Thyroid gland (tissue), 4 donors: ENCODE results near the gene ABCA4. TPM values are rescaled to one million over a fixed set of nuclear protein-coding genes. Genes with fewer than 3 reads are reported as not detected.

Experiments used
- DNase-seq, 2 donors: peaks; one replicate each; pipeline ENCODE4 v3.0.0-alpha.2; 2019
- H3K27ac ChIP-seq, 3 donors: fragments of 200-600 bp; sonication (generic); 1 replicate in 2 of 3; 2 replicates in 1 of 3; pipeline ENCODE4 v1.5.1; 2016 to 2019; ENCODE audit warnings: mild to moderate bottlenecking in 1 of 3, moderate library complexity in 1 of 3
- H3K27me3 ChIP-seq: fragments of 200-600 bp; sonication (generic); one replicate; pipeline ENCODE4 v1.5.1; 2019
- H3K36me3 ChIP-seq, 2 donors: fragments of 200-600 bp; sonication (generic); one replicate each; pipeline ENCODE4 v1.5.1; 2016 to 2019
- H3K4me1 ChIP-seq, 2 donors: fragments of 200-600 bp; sonication (generic); one replicate each; pipeline ENCODE4 v1.5.1; 2017 to 2019
- H3K4me3 ChIP-seq, 3 donors: fragments of 200-600 bp; sonication (generic); replicated peaks in 1 of 3; 1 replicate in 2 of 3; 2 replicates in 1 of 3; pipeline ENCODE4 v1.5.1; 2016; ENCODE audit warnings: mild to moderate bottlenecking in 1 of 3
- H3K9me3 ChIP-seq: fragments of 200-600 bp; sonication (generic); one replicate; pipeline ENCODE4 v1.5.1; 2017
- POLR2A ChIP-seq, 2 donors: fragments of 450-650 bp; IDR thresholded peaks; one replicate each; pipeline ENCODE4 v1.6.1; 2017; ENCODE audit warnings: antibody characterized with exemption in 2 of 2, mild to moderate bottlenecking in 2 of 2, moderate library complexity in 1 of 2
- WGBS, 2 donors: methylation state at CpG; one replicate each; pipeline ENCODE4 v1.1.5; 2017; 5-methylcytosine and 5-hydroxymethylcytosine counted together
- intact Hi-C: fragments of 100-400 bp; cut with DNase I; formaldehyde crosslinking; loops from one replicate; pipeline ENCODE4 v1.15.1; 2023
- total RNA-seq, 4 donors: library from RNA; depleted of rRNA; stranded (reverse); fragments of >200 nt; gene quantifications; one replicate each; pipeline ENCODE4 v1.2.3, GENCODE V29; 2016
- TF ChIP-seq, protein P1 (sequence below), 6 experiments: fragments of 200-600 bp in 3 of 6; fragments of 450-650 bp in 3 of 6; sonication (generic) in 3 of 6; IDR thresholded peaks; one replicate each; pipeline ENCODE4 v1.5.1; 2016 to 2019; ENCODE audit warnings: antibody characterized with exemption in 6 of 6, mild to moderate bottlenecking in 2 of 6, inconsistent platforms in 1 of 6, moderate library complexity in 1 of 6

ABCA4 gene
- total RNA-seq, 4 donors from 2014 or later: 0.44 to 1.0 (median 0.82) TPM

DNA sequence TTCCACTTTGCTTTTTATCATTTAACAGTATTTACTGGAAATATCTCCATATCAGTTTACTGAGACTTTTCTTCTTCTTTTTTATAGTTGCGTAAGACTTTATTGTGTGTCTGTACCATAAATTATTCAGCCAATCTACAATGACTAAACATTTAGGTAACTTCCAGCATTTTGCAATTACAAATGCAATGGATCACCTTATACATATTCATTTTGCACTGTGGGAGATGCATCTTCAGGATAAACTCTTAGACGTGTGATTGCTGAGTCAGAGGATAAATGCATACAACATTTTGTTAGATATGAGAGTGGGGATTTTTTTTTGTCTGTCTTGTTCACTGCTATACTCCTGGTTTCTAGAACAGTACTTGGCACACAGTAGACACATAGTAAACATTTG is 116.0 kb downstream of the ABCA4 start:
- H3K27me3 ChIP-seq: no peaks in the 10 kb centered on the region
- no peak for DNase-seq
- intact Hi-C loops: no loop called here
- no peak overlapping the region for H3K27ac ChIP-seq
- no peaks in the 10 kb centered on the region for H3K4me1 ChIP-seq
- no peak overlapping the region for H3K4me3 ChIP-seq
- 78 to 82% methylated on average over 2 of the region's 2 CpGs for WGBS, 2 donors
- H3K36me3 ChIP-seq: no peaks in the 10 kb centered on the region
- TF ChIP-seq, protein P1, sequence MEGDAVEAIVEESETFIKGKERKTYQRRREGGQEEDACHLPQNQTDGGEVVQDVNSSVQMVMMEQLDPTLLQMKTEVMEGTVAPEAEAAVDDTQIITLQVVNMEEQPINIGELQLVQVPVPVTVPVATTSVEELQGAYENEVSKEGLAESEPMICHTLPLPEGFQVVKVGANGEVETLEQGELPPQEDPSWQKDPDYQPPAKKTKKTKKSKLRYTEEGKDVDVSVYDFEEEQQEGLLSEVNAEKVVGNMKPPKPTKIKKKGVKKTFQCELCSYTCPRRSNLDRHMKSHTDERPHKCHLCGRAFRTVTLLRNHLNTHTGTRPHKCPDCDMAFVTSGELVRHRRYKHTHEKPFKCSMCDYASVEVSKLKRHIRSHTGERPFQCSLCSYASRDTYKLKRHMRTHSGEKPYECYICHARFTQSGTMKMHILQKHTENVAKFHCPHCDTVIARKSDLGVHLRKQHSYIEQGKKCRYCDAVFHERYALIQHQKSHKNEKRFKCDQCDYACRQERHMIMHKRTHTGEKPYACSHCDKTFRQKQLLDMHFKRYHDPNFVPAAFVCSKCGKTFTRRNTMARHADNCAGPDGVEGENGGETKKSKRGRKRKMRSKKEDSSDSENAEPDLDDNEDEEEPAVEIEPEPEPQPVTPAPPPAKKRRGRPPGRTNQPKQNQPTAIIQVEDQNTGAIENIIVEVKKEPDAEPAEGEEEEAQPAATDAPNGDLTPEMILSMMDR (IDR thresholded peaks at IDR 0.05): no peak
- TF ChIP-seq POLR2A (IDR thresholded peaks at IDR 0.05): no peak
- H3K9me3 ChIP-seq: no peaks in the 10 kb centered on the region

DNA sequence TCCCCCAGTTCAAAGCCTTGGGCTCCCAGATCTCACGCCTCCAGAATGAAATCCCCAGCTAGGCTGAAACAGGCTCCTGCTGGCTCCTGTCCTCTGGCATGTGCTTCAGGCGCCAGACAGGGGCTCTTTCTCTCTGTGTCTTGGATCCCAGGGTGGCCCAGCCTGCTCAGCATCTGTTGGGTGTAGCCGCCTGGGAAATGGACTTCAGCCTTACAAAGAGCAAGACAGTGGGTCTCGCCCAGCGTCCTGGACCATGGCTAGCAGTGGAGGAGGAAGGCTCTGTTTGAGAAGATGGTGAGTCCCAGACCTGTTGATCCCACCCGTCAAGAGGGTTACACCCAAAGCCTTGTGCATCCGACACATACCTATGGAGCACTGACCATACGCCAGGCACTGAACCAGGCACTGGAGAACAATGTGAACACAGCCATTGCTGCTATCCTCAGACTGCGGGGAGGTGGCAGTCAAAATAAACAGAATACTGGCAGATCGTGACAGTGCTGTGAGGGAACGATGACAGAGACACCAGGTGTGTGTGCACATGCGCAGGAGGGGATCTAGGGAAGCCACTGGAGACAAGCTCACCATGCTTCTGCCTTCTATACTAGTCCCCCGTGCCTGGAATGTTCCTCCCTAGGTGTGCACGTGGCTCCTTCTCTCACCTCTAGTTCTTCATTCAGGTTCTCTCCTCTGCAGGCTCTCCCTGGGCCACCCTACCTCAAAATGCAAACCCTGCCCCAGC is 118.7 kb downstream of the ABCA4 start:
- no peak for TF ChIP-seq POLR2A (IDR thresholded peaks at IDR 0.05)
- TF ChIP-seq, protein P1 (IDR thresholded peaks at IDR 0.05): no peak
- whole genome bisulfite sequencing, 2 donors: 88 to 89% methylated on average over 14 of the region's 14 CpGs
- H3K27ac ChIP-seq: no peak overlapping the region
- H3K4me1 ChIP-seq: no peaks in the 10 kb centered on the region
- intact Hi-C loops: no loop called here
- DNase-seq: no peak
- H3K9me3 ChIP-seq: no peaks in the 10 kb centered on the region
- H3K27me3 ChIP-seq: no peaks in the 10 kb centered on the region
- H3K4me3 ChIP-seq: no peak overlapping the region
- no peaks in the 10 kb centered on the region for H3K36me3 ChIP-seq

DNA sequence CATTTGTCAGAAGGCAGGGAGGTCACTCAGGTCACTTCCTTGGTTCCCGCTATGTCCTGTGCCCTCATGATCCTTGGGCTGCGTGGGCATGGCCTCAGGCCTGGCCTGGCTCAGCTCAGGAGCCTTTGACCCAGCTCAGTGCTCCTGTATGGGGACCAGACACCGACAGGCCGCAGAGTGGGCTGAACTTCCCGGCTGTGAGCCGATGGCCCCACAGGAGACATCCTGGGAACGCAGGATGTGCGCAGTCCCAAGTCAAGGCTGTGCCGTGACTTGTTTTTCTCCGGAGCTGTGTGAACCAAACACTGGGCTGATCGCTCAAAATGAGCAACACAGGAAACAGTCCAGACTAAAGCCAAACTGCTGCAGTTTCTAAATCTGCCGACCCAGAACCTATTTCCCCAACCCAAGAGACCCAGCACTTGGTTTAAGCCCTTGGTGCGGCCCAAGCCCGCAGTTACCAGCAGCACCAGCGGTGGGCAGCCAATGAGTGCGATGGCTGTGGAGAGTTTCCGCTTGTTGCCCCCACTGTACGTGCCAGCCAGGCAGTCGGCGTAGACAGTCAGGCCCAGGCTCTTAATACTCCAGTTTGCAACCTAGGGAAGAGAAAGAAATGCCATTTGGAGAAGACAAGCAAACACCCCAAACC is 119.4 kb downstream of the ABCA4 start:
- no peak for DNase-seq
- intact Hi-C loops: no loop called here

DNA sequence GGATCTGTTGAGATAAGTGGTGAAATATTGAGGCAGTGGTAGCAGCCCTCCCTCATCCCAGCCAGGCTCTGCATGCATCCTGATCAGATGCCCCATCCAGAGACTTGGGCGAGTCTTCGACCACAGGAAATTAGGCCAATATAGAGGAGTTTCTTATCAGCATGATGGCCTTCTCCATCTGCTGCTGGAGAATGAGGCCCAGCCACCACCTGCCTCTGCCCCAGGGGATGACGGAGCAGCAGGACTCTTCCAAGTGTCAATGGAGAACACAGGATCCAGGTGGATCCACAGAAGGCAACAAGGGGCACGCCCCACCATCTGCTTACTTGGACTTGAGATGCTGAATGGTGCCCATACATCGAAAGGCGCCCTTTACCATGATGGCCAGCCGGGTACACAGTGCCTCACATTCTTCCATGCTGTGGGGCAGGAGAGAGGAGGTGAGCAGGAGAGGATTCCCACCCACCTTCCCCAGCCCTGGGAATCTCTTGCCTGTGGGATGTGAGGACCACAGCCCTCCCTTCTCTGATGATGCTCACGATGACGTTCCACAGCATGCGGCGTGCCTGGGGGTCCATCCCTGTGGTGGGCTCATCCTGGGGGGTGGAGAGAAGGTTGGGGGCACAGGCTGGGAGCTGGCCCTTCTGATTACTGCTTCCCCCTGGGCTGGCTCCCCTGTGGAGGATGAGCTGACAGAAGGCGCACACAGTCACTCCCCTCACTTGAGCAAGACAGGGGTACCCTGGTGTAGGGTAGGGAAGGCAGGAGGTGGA is 120.3 kb downstream of the ABCA4 start:
- TF ChIP-seq, protein P1 (IDR thresholded peaks at IDR 0.05): no peak
- TF ChIP-seq POLR2A (IDR thresholded peaks at IDR 0.05): no peak
- Histone ChIP-seq H3K36me3 (no peaks in the 10 kb centered on the region), H3K27me3 (no peaks in the 10 kb centered on the region), H3K27ac (no peak overlapping the region), H3K9me3 (no peaks in the 10 kb centered on the region), H3K4me3 (no peak overlapping the region), H3K4me1 (peaks cover 0 to 6% of the 10 kb centered on the region in 2 donors)
- DNase-seq: no peak
- 91 to 96% methylated on average over 11 to 12 of the region's 12 CpGs for WGBS, 2 donors
- intact Hi-C loops: no loop called here

More for the DNA sequence above, 119.4 kb downstream of the ABCA4 start:
- 86 to 94% methylated on average over 17 to 20 of the region's 20 CpGs for WGBS, 2 donors
- H3K27me3 ChIP-seq: no peaks in the 10 kb centered on the region
- no peak overlapping the region for H3K4me3 ChIP-seq
- TF ChIP-seq, protein P1 (IDR thresholded peaks at IDR 0.05): no peak
- no peak for TF ChIP-seq POLR2A (IDR thresholded peaks at IDR 0.05)
- no peaks in the 10 kb centered on the region for H3K4me1 ChIP-seq
- H3K9me3 ChIP-seq: no peaks in the 10 kb centered on the region
- H3K27ac ChIP-seq: no peak overlapping the region
- H3K36me3 ChIP-seq: no peaks in the 10 kb centered on the region
